ENCODE data around the gene COL23A1. TPM values are rescaled to one million over a fixed set of nuclear protein-coding genes. Genes with fewer than 3 reads are reported as not detected.

COL23A1 gene
- polyA plus RNA-seq, 2 of the 4 experiments (the other 2 are of a cell fraction): not detected

GRCh38 chr5:178430186-178431062 is 159.8 kb downstream of the COL23A1 start:
- Histone ChIP-seq H3K4me1 (no peaks in the 10 kb centered on the region), H3K4me2 (no peak overlapping the region), H3K9me3 (peaks cover 9% of the 10 kb centered on the region; the same call in 2 of the 3 replicates), H3K4me3 (no peak overlapping the region), H3K27ac (no peak overlapping the region)
- ChIA-PET CTCF (no interaction called here), POLR2A (no interaction called here)
- WGBS (ENCODE audit: missing lambda C conversion rate): 48% methylated on average over 16 of the region's 16 CpGs
- DNase-seq (ENCODE audit: low read depth in 1 of 2, low spot score in 1 of 2): no peak
- TF ChIP-seq RFX5 (IDR thresholded peaks at IDR 0.05): no peak
- no peak for TF ChIP-seq CEBPB (IDR thresholded peaks at IDR 0.05)
- no peak for TF ChIP-seq ELK1 (IDR thresholded peaks at IDR 0.05; ENCODE audit: low read depth, low read length)
- no peak for TF ChIP-seq MAX (IDR thresholded peaks at IDR 0.05)
- TF ChIP-seq ATOH8 (CRISPR knock-in tag; IDR thresholded peaks at IDR 0.05; ENCODE audit: low read depth): no peak
- TF ChIP-seq MAFK (IDR thresholded peaks at IDR 0.05; ENCODE audit: partially characterized antibody): no peak
- no peak for TF ChIP-seq GATA3 (IDR thresholded peaks at IDR 0.05; ENCODE audit: borderline replicate concordance)
- TF ChIP-seq EHMT2 (IDR thresholded peaks at IDR 0.05; ENCODE audit: low read depth): no peak
- no peak for TF ChIP-seq RAD21 (conservative IDR thresholded peaks at IDR 0.05 in 1 of 2, IDR thresholded peaks at IDR 0.05 in 1 of 2)
- no peak for TF ChIP-seq KDM5A (IDR thresholded peaks at IDR 0.05)
- ATAC-seq: no peak
- no peak for FAIRE-seq

- ChIA-PET CTCF (no interaction called here), POLR2A (no interaction called here)
- FAIRE-seq (no peak), ATAC-seq (no peak), DNase-seq (ENCODE audit: low read depth in 1 of 2, low spot score in 1 of 2) (no peak)
- Histone ChIP-seq H3K4me2 (no peak overlapping the region), H3K9me3 (peaks cover 6% of the 10 kb centered on the region; the same call in 2 of the 3 replicates), H3K4me1 (no peaks in the 10 kb centered on the region), H3K27ac (no peak overlapping the region), H3K4me3 (no peak overlapping the region)
- TF ChIP-seq USF2 (IDR thresholded peaks at IDR 0.05) (no peak), ELK1 (IDR thresholded peaks at IDR 0.05; ENCODE audit: low read depth, low read length) (no peak), PHF8 (IDR thresholded peaks at IDR 0.05; ENCODE audit: borderline replicate concordance, low read depth) (no peak), GATA3 (IDR thresholded peaks at IDR 0.05; ENCODE audit: borderline replicate concordance) (no peak), CBX8 (IDR thresholded peaks at IDR 0.05) (no peak), MYC (IDR thresholded peaks at IDR 0.05; ENCODE audit: borderline replicate concordance, low read length) (no peak), MAX (IDR thresholded peaks at IDR 0.05) (no peak), HOXA7 (CRISPR knock-in tag; IDR thresholded peaks at IDR 0.05) (no peak), HDAC2 (IDR thresholded peaks at IDR 0.05) (no peak), EHF (CRISPR knock-in tag; IDR thresholded peaks at IDR 0.05) (no peak), FOSL2 (IDR thresholded peaks at IDR 0.05) (no peak), FOSL2 (CRISPR knock-in tag; IDR thresholded peaks at IDR 0.05) (no peak), ZC3H11A (IDR thresholded peaks at IDR 0.05) (no peak)
- WGBS (ENCODE audit: missing lambda C conversion rate): 47% methylated on average over 11 of the region's 11 CpGs
Observed at GRCh38 chr5:178429491-178430185, 160.6 kb downstream of the COL23A1 start.

All from A549 (cell line).